Embryonic facial prominence (tissue), 1 donor: Measurements from ENCODE around the gene NUMB.

Source experiments
- DNase-seq: peaks from one replicate; pipeline ENCODE4 v3.0.0-alpha.2; 2016; ENCODE audit errors: extremely low spot score

Gene NUMB

GRCh38 chr14:73245480-73246325 lies 212.6 kb downstream of the NUMB start:
- no peak for DNase-seq

DNA sequence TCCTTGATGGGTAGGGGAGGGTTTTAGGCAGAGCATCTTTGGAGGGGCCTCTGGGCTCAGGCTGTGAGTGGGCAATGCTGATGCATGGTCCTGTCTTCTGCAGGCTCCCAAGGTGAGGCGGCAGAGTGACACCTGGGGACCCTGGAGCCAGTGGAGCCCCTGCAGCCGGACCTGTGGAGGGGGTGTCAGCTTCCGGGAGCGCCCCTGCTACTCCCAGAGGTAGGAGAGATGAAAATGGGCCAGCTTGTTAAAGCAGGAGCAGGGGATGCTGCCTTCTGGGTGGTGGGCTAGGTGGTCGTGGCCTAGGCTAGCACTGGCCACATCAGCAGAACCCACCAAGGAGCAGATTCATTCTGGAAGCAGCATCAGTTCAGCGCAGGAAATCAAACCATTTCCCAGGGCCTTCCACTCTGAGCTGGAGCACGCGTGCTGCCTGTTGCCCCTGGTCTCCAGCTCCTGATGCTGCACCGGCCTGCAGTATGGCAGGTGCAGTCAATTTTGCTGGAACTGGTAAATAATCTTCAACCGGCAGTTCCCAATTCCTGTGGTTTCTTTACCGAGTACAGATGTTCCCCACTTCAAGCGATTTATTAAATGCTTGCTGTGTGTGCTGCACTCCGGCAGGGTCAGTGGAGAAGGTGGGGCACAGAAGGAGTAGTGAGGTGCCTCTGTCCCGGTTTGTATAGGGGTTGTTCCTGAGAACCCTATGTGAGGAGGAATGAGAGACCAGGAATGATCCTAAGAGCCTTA lies 213.6 kb downstream of the NUMB start:
- DNase-seq = no peak

DNA sequence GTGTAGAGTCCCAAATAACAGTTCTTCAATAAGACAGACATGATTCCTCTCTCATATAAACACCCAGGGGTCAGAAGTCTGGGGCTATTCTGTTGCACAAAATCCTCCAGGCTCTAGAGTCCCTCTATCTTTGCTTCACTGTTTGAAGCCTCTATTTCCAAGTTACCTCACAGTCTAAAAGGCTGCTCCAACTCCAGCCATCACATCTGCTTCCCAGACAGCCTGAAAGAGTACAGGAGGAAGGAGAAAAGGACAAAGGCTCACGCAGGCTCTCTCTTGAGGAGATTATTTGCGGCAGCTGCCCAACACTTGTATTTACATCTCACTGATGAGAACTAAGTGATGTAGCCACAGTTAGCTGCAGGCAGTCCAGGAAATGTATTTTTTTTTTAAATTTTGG lies 214.6 kb downstream of the NUMB start:
- no peak for DNase-seq

- DNase-seq = no peak
Observed at GRCh38 chr14:73243341-73243740, 215.0 kb downstream of the NUMB start.

GRCh38 chr14:73242357-73242901 lies 215.9 kb downstream of the NUMB start:
- DNase-seq = no peak

GRCh38 chr14:73241481-73242165 lies 216.7 kb downstream of the NUMB start:
- no peak for DNase-seq

GRCh38 chr14:73240816-73241480 lies 217.4 kb downstream of the NUMB start:
- DNase-seq = no peak

DNA sequence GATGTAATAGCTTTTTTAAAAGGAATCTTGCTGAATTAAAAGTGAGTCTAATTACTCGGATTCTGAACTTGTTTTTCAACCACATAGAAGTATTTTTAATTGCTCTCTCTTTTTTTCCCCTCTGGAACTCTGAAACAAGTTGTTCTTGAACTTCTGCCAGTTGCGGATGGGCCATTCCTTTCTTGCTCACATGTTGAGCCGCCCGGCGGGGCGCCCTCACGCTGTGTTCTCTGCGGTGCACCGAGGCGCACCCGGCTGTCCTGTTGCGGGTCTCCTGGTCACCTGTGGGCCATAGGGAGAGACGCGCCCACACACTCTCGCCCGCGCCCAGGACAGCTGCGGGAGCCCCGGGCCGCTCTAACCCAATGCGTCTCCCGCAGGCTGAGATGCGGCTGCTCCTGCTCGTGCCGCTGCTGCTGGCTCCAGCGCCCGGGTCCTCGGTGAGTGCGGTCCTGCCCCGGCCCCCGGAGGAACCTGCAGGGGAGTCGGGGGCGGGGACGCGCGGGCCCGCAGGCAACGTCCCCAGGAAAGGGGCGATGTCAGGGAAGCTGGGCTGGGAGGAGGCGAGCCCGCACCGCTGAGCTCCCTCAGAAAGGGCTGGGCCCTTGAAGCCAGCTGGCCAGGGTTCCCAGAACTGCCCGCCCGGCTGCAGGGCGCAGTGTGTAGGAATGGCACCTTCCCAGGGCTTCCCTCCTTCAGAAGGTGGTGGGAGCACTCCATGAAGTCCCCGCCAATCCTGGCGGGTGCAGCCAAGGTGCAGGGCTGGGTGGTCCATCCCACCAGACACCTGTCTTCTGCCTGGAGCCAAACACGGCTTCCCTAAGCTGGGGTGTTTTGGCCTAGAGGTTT lies 218.7 kb downstream of the NUMB start:
- DNase-seq = no peak

DNA sequence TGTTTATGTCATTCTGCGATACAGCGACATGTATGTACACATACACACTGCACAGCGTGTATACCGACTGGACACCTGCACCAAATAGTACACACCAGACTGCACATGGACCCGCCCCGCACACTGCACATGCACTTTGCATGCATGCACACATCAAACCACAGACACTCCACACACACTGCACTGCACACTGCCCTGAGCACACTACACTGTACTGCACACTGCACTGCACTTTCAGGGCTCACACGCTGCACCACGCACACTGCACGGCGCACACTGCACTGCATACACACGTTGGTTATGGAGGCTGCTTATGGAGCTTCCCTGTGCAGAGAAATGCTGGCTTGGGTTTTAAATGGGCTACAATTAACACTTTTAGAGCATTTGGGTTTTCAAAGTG lies 219.4 kb downstream of the NUMB start:
- DNase-seq = no peak

DNA sequence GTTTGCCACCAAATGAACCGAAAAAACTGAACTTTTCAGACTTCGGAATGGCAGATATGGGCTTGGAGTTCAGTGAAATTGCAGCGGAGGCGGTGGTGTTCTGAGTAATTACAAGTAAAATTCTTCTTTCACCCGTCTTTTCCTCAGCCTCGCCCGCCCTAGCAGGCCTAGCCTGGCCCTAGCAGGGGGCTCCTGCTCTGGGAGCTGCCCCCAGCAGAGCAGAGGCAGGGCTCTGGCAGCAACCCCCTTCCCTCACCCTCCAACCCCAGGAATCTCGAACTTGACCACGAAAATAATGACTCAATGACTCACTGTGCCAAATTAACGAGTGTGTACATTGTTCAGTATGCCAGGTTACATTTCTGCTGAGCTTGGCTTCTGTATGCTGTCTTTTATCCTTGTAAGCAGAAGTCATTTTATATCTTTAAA lies 219.9 kb downstream of the NUMB start:
- no peak for DNase-seq

DNA sequence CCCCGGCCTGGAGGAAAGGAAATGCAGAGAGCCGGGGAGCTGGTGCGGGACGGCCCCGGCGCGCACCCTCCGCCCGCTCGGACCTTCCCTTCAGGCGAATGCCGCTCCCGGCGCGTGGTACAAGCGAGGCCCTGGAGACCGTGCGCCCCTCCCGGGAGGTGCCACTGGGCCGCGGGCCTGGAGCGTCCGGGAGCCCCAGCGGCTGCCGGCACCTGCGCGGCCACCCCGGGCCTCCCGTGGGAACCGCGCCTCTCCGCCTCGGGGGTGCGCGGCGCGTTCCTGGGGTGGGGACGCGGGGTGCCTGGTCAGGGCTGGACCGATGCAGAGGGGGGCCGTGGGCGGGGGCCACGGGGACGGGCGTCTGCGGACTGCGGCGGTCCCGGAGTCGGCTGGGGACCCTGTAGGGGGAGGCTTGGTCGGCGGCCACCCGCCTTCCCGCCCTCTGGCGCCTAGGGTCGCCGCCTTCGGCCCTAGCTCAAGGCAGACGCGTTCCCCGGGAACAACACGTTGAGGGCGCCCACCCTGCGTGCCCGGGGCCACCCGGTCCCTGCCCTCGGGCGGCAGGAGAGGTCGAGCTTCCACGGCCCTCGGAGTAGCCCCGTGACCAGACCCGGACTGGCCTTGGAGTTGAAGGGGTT lies 220.4 kb downstream of the NUMB start:
- no peak for DNase-seq

GRCh38 chr14:73237219-73237785 lies 221.0 kb downstream of the NUMB start, which contains the start of gene PAPLN:
TSS of gene PAPLN (plus strand) at chr14:73237506. CDS start at chr14:73239779, 2,273 bp downstream.
- DNase-seq = no peak

DNA sequence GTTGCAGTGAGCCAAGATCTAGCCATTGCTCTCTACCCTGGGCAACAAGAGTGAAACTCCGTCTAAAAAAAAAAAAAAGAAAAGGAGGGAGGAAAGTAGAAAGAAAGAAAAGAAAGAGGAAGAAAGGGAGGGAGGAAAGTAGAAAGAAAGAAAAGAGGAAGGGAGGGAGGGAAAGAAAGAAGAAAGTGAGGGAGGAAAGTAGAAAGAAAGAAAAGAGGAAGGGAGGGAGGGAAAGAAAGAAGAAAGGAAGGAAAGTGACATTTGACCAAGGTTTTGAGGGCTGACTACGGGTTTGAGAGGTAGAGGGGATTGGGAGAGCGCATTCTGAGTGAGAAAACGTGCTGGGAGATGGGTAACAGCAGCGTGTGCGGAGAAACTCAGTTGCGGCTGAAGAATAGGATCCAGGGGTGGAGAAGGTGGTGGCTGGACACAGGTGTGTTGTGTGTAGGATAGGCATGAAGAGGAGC lies 221.6 kb downstream of the NUMB start:
- DNase-seq = no peak

DNA sequence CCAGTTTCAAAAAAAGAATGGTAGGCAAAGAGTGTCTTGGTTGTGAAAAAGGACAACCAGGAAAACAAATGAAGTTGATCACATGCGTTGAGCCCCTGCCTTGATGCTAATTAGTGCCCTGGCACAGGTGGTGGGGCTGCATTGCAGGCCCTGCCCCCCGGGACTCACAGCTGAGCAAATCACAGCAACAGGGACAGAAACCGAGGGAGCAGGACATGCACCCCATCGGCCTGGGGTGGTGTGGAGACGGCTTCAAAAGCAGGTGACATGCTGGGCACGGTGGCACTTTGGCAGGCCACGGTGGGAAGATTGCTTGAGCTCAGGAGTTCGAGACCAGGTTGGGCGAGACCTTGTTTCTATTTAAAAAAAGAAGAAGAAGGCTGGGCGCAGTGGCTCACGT lies 222.2 kb downstream of the NUMB start:
- no peak for DNase-seq

DNA sequence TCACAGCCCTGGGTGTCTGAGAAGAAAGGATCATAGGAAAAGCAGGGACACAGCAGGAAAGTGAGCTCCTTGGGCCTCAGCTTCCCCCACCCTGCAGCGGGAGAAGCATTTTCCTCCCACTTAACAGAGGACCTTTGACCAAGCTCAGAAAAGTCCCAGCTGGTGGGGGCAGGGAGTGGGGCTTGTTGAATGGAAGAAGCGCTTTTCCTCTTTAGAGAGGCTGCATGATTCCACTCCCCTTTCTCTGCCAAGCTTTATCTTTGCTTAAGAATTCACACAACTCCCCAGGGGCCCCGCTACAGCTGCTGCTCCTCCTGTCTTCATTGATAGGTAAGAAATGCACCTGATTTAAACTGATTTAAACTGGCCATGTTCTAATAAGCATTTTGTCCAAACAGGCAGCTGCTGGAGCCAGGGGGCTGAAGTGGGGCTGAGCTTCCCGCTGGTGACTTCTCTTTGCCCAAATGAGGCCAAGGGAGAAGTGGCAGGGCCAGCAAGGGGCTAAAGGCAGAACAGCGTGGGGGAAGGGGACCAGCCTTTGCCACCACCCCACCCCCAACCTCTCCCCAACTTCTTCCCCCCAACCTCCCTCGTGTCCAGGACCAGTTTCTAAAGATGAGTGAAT lies 222.7 kb downstream of the NUMB start:
- no peak for DNase-seq

- DNase-seq = no peak
Observed at GRCh38 chr14:73234586-73235394, 223.6 kb downstream of the NUMB start.

DNA sequence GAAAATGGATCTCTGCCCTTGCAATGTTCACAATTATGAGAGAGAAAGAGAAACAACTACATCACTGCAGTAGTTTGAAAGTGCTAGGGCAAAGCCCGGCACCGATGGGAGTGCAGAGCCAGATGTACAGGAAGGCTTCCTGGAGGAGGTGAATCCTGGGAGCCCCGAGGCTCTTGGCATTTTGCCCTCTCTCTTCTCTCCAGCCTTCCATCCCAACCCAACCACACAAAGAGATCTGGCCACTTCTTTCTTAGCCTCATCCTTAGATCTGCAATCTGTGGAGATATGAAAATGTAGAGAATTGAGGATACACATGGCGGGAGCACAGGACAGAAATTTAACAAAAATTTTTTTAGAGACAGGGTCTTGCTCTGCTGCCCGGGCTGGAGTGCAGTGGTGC lies 224.3 kb downstream of the NUMB start:
- no peak for DNase-seq

- no peak for DNase-seq
Observed at GRCh38 chr14:73233564-73233963, 224.8 kb downstream of the NUMB start.
